GM10248 (cell line): ENCODE results near the gene ZNF367.

Experiments
- CTCF ChIA-PET: fragments of 300-600 bp; sonication (Branson Sonifier 250); formaldehyde crosslinking; extraction: SDS; loops from one replicate; lab custom pipeline; 2021; ENCODE audit warnings: antibody characterized with exemption; lab: Yijun Ruan, JAX
- POLR2A ChIA-PET: fragments of 350-650 bp; sonication (Branson Sonifier 250); formaldehyde crosslinking; extraction: SDS; loops from one replicate; lab custom pipeline; 2020; ENCODE audit warnings: antibody characterized with exemption; lab: Yijun Ruan, JAX
- DNase-seq: peaks from one replicate; pipeline ENCODE4 v3.0.0; 2012; ENCODE audit errors: extremely low spot score
- CTCF ChIP-seq: IDR thresholded peaks from 2 replicates; pipeline ENCODE4 v1.5.1; 2012; ENCODE audit warnings: mild to moderate bottlenecking, low read depth; ENCODE audit errors: extremely low read depth, missing control alignments, control extremely low read depth

ZNF367 gene

GRCh38 chr9:96449845-96450612, 31.9 kb upstream of the ZNF367 start, which contains the start of gene HABP4:
TSS of gene HABP4 (plus strand) at chr9:96450169. CDS start at chr9:96450280, 111 bp downstream.
- TF ChIP-seq CTCF = no peak
- peak; percentile 98 for DNase-seq
- CTCF ChIA-PET = interaction anchor here (0.8 to 2.5 kb wide), 9 partner anchors 8 to 217 kb away, joined by 3 to 11 read pairs (median 6); no protein-coding TSS in a partner anchor
- POLR2A ChIA-PET = interaction anchor here (0.6 to 0.7 kb wide), 3 partner anchors 123 to 1537 kb away, joined by 3 to 5 read pairs (median 3); no protein-coding TSS in a partner anchor

GRCh38 chr9:96449523-96449844, 31.3 kb upstream of the ZNF367 start:
- no peak for TF ChIP-seq CTCF
- CTCF ChIA-PET = interaction anchor here (0.8 to 2.5 kb wide), 8 partner anchors 7 to 218 kb away, joined by 3 to 11 read pairs (median 6); no protein-coding TSS in a partner anchor

DNA sequence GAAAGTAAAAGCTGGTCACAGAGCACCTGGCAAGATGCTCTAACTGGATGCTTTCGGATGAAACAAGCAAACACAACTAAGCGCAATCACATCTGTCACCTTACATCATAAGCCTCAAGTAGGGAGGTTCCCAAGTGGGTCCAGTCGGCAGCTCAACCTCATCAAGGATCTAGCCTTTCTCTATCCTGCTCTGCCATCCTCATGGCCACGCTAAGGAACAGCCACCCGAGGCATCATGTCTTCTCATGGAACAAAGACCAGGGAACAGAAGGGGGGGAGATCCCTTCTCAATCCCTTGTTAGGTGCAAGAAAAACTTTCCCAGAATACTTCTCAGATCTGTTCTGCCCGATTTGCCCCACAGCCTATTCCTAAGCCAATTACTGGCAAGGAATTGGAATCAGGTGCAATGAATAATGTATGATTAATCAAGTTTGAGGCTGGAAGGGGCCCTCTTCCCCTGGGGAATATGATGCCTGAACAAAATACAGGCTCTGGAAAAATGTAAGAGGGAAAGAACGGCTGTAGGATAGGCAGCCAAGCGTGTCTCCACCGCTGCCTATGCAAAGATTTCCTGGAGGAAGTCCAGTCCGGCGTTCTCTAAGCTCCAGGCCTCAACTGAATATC, 30.5 kb upstream of the ZNF367 start:
- ChIA-PET POLR2A (no interaction called here), CTCF (interaction anchor here (1.1 to 1.5 kb wide), 2 partner anchors 25 to 218 kb away, joined by 3 to 6 read pairs; no protein-coding TSS in a partner anchor)
- no peak for DNase-seq
- TF ChIP-seq CTCF = no peak

More at GRCh38 chr9:96449523-96449844, 31.3 kb upstream of the ZNF367 start:
- DNase-seq = no peak
- POLR2A ChIA-PET = interaction anchor here (0.6 to 0.7 kb wide), 3 partner anchors 122 to 1538 kb away, joined by 3 to 5 read pairs (median 3); no protein-coding TSS in a partner anchor

DNA sequence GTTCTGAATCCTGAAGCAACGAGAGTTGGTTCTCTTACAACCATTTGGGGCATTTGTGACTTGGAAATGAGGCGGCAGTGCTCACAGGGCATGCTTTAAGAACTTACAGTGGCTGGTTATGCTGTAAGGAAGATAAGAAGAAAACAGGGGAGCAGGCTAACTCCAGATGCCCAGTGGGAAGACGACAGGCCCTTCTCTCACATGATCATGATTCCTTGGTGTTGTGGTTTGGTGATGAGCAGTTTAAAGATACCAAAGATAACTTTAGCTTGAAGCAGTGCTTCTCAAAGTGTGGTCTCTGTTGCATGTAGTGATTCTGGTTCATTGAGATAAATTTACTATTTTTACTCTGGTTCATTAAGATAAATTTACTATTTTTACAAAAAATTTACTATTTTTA, 29.2 kb upstream of the ZNF367 start:
- ChIA-PET POLR2A (no interaction called here), CTCF (no interaction called here)
- no peak for TF ChIP-seq CTCF
- DNase-seq = no peak

GRCh38 chr9:96442491-96442890, 24.3 kb upstream of the ZNF367 start:
- POLR2A ChIA-PET = no interaction called here

More at GRCh38 chr9:96442491-96442890, 24.3 kb upstream of the ZNF367 start:
- no peak for TF ChIP-seq CTCF
- DNase-seq = no peak
- CTCF ChIA-PET = interaction anchor here (0.7 to 4.0 kb wide), 24 partner anchors 8 to 224 kb away, joined by 3 to 28 read pairs (median 4); partner anchors contain the start of genes HABP4 and PRXL2C
